GM12891 (cell line): Measurements from ENCODE around the gene HHAT.
"Not testable (repeated sequence)": the region's sequence is repeated elsewhere in the genome, so short reads cannot be mapped to it uniquely, and the experiment has no call there.

Experiments used
- DNase-seq: peaks from one replicate; pipeline ENCODE4 v3.0.0; 2011; ENCODE audit warnings: low spot score; ENCODE audit not compliant: insufficient read length
- FAIRE-seq: peaks from 2 replicates; lab custom pipeline; 2011; peaks lifted over from hg19 to GRCh38; lab: Jason Lieb, UNC
- PAX5 ChIP-seq: IDR thresholded peaks from 2 replicates; pipeline ENCODE4 v1.6.1; 2011; ENCODE audit warnings: low read length, moderate library complexity, mild to moderate bottlenecking; ENCODE audit not compliant: insufficient read depth, severe bottlenecking
- POLR2A ChIP-seq: IDR thresholded peaks from 2 replicates; pipeline ENCODE4 v1.6.1; 2011; ENCODE audit warnings: low read depth, low read length, control low read depth
- POLR2AphosphoS5 ChIP-seq: IDR thresholded peaks from 2 replicates; pipeline ENCODE4 v1.6.1; 2011; ENCODE audit warnings: low read depth, low read length, control low read depth
- POU2F2 ChIP-seq: IDR thresholded peaks from 2 replicates; pipeline ENCODE4 v1.6.1; 2011; ENCODE audit warnings: low read depth, mild to moderate bottlenecking, control low read depth, low read length, moderate library complexity
- SPI1 ChIP-seq: IDR thresholded peaks from 2 replicates; pipeline ENCODE4 v1.6.1; 2011; ENCODE audit warnings: low read depth, low read length, control low read depth
- TAF1 ChIP-seq: IDR thresholded peaks from 2 replicates; pipeline ENCODE4 v1.6.1; 2011; ENCODE audit warnings: low read depth, low read length, control low read depth

HHAT gene

GRCh38 chr1:210352575-210352974, 23.9 kb downstream of the HHAT start:
- DNase-seq (no peak), FAIRE-seq (peak; percentile 28)
- TF ChIP-seq PAX5: no peak
- TF ChIP-seq POU2F2: 0 out of 2 replicates have a peak, but pooled peaks have one; percentile 24

- not testable (repeated sequence) for FAIRE-seq, DNase-seq
These were observed 25.6 kb downstream of the HHAT start for GRCh38 chr1:210354305-210354704.

GRCh38 chr1:210358626-210359025, 29.9 kb downstream of the HHAT start:
- no peak for TF ChIP-seq SPI1
- TF ChIP-seq PAX5: no peak
- no peak for TF ChIP-seq POU2F2
- TF ChIP-seq POLR2AphosphoS5: no peak
- TF ChIP-seq TAF1: no peak
- TF ChIP-seq POLR2A: no peak
- no peak for DNase-seq
- FAIRE-seq: no peak

GRCh38 chr1:210359255-210359654, 30.6 kb downstream of the HHAT start:
- TF ChIP-seq POLR2A: no peak
- no peak for DNase-seq
- FAIRE-seq: no peak

GRCh38 chr1:210360852-210361477, 32.3 kb downstream of the HHAT start:
- FAIRE-seq: peak; percentile 59
- peak; percentile 38 for DNase-seq
- TF ChIP-seq TAF1 (no peak), PAX5 (no peak), POLR2AphosphoS5 (no peak), POU2F2 (no peak), POLR2A (no peak), SPI1 (no peak)

GRCh38 chr1:210361665-210362064, 33.0 kb downstream of the HHAT start:
- DNase-seq (no peak), FAIRE-seq (no peak)
- TF ChIP-seq TAF1 (no peak), POLR2A (no peak), POLR2AphosphoS5 (no peak), SPI1 (no peak), PAX5 (no peak), POU2F2 (no peak)

- no peak for FAIRE-seq
These were observed 33.8 kb downstream of the HHAT start for GRCh38 chr1:210362526-210362925.

GRCh38 chr1:210363119-210363518, 34.4 kb downstream of the HHAT start:
- TF ChIP-seq POLR2AphosphoS5 (no peak), TAF1 (no peak), SPI1 (no peak)
- FAIRE-seq: no peak
- no peak for DNase-seq

More at GRCh38 chr1:210362526-210362925, 33.8 kb downstream of the HHAT start:
- TF ChIP-seq POU2F2: no peak
- no peak for TF ChIP-seq POLR2AphosphoS5
- TF ChIP-seq POLR2A: no peak
- no peak for TF ChIP-seq TAF1
- no peak for DNase-seq

- TF ChIP-seq TAF1 (no peak), POLR2AphosphoS5 (no peak), POLR2A (no peak), SPI1 (no peak), POU2F2 (no peak), PAX5 (no peak)
- DNase-seq (no peak), FAIRE-seq (no peak)
These were observed 35.8 kb downstream of the HHAT start for GRCh38 chr1:210364479-210364878.

- TF ChIP-seq POLR2A (no peak), PAX5 (no peak), POU2F2 (no peak), SPI1 (no peak), POLR2AphosphoS5 (no peak), TAF1 (no peak)
- DNase-seq (no peak), FAIRE-seq (no peak)
These were observed 38.1 kb downstream of the HHAT start for GRCh38 chr1:210366767-210367166.

GRCh38 chr1:210367566-210367965, 38.9 kb downstream of the HHAT start:
- DNase-seq: no peak
- no peak for FAIRE-seq
- no peak for TF ChIP-seq POU2F2
- no peak for TF ChIP-seq TAF1
- no peak for TF ChIP-seq SPI1
- TF ChIP-seq POLR2AphosphoS5: no peak
- TF ChIP-seq POLR2A: no peak
- TF ChIP-seq PAX5: no peak
